ENCODE measurements around the gene RBMS2.
"Not testable (repeated sequence)": the region's sequence is repeated elsewhere in the genome, so short reads cannot be mapped to it uniquely, and the experiment has no call there.

The RBMS2 gene

DNA sequence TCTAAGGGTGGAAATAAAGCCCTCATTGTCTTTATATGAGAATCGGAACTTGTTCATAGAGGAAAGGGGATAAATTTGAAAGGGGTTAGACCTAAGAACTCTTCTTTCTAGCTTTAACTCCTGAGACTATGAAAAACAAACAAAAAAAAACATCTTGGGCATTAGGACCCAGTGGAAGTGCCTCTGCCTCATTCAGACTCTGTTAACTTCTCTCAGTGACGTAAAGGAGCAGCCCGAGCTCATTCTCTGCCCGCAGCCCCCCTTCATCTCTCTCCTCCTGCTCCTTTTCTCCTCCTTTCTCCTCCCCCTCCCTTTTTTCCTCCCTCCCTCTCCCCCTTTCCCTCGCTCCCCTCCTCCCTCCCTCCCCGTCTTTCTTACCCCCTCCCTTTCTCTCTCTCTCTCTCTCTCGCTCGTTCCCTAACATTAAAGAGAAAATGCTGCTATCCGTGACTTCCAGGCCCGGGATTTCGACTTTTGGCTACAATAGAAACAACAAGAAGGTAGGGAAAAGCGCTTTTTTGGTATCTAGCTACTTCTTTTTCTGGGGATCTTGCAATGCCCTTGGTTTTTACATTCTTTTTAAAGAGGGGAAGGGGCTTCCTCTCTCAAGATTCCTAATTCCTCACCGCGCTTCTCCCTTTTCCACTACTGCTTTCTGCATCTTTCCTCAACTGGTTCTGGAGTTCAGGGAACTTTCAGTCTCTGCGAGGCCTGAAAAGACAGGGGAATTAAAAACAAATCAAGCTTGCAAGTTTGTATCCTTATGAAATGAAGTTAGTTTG is at the start of gene RBMS2:
TSS of gene RBMS2 (plus strand) at position 231 of the 782 bp plus-strand sequence. CDS start at position 435, 204 bp downstream.
- peak; percentile 79 for DNase-seq (ENCODE audit: low spot score)

GRCh38 chr12:56474389-56474788 is 47.2 kb upstream of the RBMS2 start:
- no peak for DNase-seq (ENCODE audit: low spot score)

- DNase-seq (ENCODE audit: low spot score): peak; percentile 9
These were observed 45.5 kb upstream of the RBMS2 start for GRCh38 chr12:56476143-56476542.

DNA sequence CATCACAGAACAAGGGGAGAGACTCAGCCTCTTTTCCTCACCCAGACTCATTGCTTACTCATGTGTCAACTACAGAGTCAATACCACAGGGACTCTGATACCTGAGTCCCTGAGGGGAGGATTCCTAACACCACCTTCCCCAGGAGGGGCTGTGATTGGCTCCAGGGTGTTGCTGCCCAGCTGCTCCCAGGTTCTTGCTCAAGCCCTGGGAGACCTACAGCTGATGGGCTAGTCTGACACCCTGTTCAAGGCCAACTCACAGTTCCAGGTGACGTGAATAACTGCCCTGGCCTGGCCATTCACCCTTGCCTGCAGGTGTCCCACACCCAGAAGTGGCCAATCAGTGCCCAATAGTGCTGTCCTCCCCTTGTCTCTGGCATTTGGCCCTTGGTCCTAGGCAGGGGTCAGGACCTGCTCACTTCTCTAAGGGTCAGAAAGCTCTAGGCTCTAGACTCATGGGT is 44.6 kb upstream of the RBMS2 start:
- DNase-seq (ENCODE audit: low spot score): peak; percentile 20

GRCh38 chr12:56477521-56478225 is 43.9 kb upstream of the RBMS2 start:
- DNase-seq (ENCODE audit: low spot score): peak; percentile 3

DNA sequence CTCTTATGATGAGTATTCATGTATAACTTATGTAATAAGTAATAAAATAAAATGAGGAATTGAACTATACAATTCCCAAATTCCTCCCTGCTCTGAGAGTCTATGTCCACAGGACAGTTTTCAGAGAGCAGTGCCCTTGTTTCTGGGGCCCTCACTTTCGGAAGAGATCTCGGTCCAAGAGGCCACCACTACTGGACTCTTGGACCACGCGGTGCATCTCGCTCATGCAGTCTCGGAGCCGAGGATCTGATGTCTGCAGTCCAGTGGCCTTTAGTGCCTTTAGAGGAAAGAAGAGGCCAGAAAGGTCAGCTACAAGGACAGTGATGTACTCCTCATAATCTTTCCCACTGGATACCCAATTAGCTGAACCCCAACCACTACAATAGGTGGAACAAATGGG is 42.0 kb upstream of the RBMS2 start:
- no peak for DNase-seq (ENCODE audit: low spot score)

DNA sequence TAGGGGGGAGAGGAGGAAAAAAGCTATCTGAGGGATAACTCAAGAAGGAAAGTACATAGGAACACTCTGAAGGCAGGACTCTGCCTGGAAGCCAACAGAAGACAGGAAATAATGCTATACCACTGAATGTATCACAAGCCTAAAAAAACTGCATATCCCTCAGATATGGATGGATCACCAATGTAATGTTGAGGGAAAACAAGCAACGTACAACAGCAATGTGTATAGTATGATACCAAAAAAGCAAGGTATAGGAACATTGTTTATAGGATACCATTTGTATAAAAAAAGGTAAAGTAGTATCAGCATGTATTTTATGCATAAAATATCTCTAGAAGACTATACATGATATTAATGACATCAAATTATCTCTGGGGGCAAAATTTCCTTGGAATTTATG is 37.1 kb upstream of the RBMS2 start:
- DNase-seq (ENCODE audit: low spot score): no peak

DNA sequence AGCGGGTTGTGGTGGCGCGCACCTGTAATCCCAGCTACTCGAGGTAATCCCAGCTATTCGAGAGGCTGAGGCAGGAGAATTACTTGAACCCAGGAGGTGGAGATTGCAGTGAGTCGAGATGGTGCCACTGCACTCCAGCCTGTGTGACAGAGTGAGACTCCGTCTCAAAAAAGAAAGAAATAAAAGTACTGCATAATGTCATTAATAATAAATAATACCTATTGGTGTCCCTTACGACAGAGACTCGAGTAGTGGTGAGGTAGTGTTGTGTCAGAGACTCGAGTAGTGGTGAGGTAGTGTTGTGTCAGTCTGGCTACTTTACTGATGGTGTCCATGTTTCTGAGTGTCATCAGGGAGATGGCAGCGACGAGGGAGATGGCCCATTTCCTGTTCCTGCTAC is 34.9 kb upstream of the RBMS2 start:
- DNase-seq (ENCODE audit: low spot score): no peak

DNA sequence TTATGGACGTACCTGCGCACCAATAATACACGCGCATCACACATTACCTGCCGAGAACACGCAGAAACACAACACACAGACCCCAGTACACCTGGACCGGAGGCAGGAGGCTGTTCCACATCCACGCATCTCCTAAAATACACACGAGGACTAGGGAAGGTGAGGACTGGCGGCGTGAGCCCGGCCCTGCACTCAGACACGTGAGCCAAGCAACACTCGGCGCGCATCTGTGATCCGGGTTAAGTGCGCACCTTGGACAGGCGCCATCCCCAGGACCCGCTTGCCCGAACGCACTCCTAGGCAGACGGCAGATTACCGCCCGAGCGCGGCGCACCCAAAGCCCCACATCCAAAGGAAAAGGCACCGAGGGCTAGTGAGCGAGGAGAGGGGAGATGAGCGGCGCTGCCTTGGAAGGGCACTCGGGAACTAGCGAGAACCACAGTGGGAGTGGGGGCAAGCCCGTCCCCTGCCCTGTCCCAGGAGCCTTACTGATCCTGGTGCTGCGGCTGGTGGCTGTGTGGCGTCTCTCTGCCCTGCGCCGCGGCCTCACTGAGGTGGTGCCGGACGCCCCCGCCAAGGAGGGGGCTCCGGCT is 34.1 kb upstream of the RBMS2 start:
- peak; percentile 79 for DNase-seq (ENCODE audit: low spot score)

DNA sequence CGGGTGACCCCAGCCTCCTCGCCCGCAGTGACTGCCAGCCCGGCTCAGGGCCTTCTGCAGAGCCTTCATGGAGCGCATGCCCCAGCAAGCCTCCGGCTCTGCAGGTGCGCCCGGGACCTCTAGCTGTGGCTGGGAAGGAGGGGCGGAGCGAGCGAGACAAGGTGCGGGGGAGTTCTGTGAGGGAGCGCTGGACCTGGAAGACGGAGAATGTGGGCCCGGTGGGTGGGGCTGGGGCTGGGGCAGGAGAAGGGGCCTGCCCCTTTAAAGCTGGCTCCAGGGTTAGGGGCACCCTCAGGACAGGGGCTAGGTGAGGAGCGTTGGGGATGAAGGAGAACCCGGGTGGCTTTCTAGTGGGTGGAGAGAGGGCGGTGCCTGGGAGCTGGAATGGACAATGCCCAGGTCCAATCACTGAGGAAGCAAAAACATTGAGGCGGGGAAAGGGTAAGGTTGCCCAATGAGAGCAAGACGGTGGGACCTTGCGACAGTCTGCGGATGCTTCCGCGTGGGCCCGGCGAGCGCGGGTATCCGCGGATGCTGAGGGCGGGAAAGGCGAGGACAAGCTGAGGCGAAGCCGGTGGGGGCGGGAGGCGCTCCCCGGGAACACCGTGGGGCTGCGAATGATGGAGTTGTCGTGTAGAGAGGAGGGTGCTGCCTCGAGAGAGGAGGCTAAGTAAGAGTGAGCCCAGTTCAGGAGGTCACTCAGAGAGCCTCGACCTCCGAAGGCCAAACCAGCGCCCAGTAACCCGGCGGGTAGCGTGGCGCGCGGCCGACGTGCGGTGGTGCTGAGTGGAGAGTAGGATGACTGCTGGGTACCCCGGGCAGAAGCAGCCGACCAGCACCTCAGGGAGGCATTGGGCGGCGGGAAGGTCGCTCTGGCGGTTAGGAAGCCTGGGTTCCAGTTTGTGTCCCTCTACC is 33.3 kb upstream of the RBMS2 start, which contains the start of gene GLS2:
TSS of gene GLS2 (minus strand) at position 121 of the 915 bp plus-strand sequence. CDS start at position 78, 43 bp downstream.
- peak; percentile 74 for DNase-seq (ENCODE audit: low spot score)

GRCh38 chr12:56490360-56490759 is 31.3 kb upstream of the RBMS2 start:
- DNase-seq (ENCODE audit: low spot score): no peak

- DNase-seq (ENCODE audit: low spot score): not testable (repeated sequence)
These were observed 28.1 kb upstream of the RBMS2 start for GRCh38 chr12:56493409-56494105.

- DNase-seq (ENCODE audit: low spot score): not testable (repeated sequence)
These were observed 27.6 kb upstream of the RBMS2 start for GRCh38 chr12:56494106-56494415.

- DNase-seq (ENCODE audit: low spot score): not testable (repeated sequence)
These were observed 27.1 kb upstream of the RBMS2 start for GRCh38 chr12:56494481-56494880.

- not testable (repeated sequence) for DNase-seq (ENCODE audit: low spot score)
These were observed 24.9 kb upstream of the RBMS2 start for GRCh38 chr12:56496704-56497103.

DNA sequence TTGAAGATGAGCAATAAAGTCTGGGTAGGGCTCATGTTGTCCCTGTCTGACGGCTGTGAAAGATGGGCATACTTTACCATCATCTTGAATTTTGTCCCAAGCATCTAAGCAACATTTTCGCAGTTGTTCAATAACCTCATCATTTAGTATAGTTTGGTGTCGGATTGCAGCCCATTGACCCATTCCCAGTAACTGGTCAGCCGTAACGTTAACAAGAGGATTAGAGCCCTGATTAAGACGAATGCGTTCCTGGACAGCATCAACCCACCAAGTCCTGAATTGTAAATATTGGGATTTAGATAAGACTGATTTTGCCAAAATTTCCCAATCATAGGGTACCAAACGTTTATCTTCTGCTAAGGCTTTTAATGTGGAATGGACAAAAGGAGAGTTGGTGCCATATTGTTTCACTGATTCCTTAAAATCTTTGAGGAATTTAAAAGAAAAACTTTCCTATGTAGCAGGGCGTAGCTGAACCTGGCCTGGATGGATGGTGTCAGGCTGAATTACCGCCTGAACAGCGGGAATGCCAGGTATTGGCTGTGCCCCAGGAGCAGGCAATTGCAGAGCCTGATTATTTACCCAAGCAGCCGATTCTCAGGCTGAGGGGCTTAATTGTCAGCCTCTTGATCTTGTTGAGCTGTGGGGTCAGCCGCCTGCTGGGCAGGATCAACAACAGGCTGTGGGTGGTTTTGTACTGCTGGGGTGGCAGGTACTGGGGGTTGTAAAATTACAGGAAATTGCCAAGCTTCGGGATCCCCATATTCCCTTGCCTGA is 23.3 kb upstream of the RBMS2 start:
- DNase-seq (ENCODE audit: low spot score): not testable (repeated sequence)

DNA sequence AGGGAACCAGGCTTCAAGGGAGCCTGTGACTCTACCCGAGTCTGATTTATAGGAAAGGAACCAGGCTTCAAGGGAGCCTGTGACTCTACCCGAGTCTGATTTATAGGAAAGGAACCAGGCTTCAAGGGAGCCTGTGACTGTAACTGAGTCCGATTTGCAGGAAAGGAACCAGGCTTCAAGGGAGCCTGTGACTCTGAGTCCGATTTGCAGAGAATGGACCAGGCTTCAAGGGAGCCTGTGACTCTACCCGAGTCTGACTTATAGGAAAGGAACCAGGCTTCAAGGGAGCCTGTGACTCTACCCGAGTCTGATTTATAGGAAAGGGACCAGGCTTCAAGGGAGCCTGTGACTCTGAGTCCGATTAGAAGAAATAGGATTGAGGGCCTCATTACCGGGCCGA is 22.2 kb upstream of the RBMS2 start:
- DNase-seq (ENCODE audit: low spot score): not testable (repeated sequence)

- not testable (repeated sequence) for DNase-seq (ENCODE audit: low spot score)
These were observed 21.7 kb upstream of the RBMS2 start for GRCh38 chr12:56499879-56500278.

DNA sequence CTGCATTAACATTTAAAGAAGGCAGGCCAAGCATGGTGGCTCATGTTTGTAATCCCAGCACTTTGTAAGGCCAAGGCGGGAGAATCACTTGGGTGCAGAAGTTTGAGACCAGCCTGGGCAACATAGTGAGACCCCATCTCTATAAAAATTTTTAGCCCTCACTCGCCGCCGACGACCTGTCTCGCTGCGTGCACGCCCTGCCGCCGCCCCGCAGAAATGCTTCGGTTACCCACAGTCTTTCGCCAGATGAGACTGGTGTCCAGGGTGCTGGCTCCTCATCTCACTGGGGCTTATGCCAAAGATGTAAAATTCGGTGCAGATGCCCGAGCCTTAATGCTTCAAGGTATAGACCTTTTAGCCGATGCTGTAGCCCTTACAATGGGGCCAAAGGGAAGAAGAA is 10.8 kb upstream of the RBMS2 start:
- no peak for DNase-seq (ENCODE audit: low spot score)

- not testable (repeated sequence) for DNase-seq (ENCODE audit: low spot score)
These were observed 7.7 kb upstream of the RBMS2 start for GRCh38 chr12:56514014-56514318.

DNA sequence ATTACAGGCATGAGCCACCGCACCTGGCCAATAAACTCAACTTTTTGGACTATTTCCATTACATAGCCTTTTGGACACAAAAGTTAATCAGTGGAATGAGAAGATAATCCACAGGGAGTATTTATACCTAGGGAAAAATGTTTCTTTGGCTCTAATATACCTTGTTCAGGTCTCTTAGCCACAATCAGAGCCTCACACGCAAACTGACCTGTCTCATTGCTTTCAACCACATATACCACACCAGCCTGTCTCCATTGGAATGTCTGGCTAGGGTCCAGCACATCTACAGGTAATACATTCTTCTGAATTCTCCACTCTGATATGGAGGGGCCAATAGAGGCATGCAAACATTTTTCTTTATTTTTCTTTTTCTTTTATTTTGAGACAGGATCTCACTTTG is 3.8 kb upstream of the RBMS2 start:
- no peak for DNase-seq (ENCODE audit: low spot score)
